GM21447 (cell line): ENCODE results near the gene TGFBR3.
"Not testable (repeated sequence)": the region's sequence is repeated elsewhere in the genome, so short reads cannot be mapped to it uniquely, and the experiment has no call there.

ENCODE experiments used
- ATAC-seq: cut with Tn5 transposase; IDR thresholded peaks from one replicate; pipeline ENCODE4 v1.9.1; 2021; ENCODE audit not compliant: unreplicated experiment

Gene TGFBR3

DNA sequence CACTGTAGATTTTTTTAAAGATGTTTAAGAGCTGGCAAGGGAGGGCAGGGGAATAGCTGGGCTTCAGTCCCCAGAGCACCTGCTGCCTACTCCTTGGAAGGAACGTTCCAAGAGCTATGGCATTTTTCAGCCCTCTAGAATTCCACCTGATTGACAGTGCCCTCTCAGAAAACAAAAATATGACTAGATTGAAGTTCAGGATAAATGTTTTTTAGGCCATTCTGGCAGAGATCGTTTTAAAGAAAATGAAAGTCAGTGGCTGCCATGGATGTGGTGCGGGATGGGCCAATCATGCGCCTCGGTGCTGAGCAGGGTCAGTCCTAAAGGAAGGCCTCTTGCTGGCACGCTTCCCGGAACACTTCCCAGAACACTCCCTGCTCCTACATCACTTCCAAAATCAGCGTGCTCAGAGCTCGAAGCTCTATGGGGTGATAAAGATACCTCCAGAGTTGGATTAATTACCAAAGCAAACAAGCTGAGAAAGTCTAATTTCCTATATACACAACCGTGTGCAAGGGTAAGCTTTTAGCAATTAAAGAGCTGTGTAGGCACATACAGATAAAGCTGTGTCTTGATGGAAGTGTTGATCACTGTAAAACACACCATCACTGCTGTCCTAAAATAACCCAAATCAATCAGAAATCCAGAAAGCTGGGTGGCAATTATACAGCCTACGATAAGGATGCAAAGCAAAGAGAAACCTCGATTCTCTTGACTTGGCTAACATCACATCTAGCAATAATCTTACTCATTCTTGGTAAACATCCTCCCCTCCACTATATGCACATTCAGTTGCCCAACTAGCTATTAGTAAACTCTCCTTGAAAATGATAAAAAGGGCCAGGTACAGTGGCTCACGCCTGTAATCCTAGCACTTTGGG lies 34.6 kb downstream of the TGFBR3 start:
- ATAC-seq = no peak

DNA sequence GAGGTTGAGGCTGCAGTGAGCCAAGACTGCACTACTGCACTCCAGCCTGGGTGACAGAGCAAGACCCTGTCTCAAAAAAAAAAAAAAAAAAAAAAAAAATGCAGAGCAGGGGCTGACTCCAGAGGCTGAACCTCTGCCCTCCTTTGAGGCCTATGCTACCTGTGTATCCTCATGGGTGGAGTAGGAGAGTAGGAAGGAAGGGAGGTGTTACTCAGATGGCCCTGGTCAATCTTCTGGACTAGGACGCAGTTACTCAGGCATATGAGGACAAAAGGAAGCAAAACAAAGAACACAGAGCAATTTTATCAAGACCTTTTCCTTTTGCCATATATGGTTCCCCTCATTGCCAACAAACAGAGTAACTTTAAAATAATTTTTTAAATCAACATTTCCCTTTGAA lies 35.2 kb downstream of the TGFBR3 start:
- no peak for ATAC-seq

DNA sequence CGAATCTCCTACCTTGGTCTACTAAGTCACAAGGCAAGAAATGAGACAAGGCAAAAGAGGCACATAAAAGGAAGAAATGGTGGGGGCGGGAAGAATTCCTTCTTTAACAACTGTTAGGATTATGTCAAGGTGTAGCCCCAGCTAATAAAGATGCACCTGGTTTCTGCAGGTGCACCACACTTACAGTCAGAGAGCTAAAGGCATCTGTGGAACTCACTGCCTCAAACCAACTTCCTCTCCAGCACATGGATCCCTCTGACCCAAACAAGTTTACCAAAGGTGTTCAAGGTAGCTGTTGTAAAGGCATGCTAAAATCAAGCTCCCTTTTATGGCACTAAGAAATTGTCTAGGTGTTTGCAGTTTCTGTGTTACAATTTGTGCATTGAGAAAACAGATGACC lies 38.1 kb downstream of the TGFBR3 start:
- no peak for ATAC-seq

DNA sequence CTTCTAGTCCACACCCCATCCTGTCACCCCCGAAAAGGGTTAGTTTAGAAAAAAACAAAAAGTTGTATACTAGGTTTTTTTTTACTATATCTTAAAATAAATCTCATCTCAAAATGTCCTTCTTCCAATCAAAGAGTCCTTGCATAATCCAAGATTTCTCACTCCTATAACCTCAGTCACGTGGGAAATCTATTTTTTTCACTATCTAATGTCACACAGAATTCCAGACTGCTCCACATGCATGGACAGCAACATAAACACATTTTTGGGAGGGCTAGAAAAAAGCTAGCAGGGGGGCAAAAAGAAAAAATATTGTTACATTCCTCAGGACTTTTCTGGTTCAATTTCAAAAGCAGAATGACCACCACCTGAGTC lies 39.3 kb downstream of the TGFBR3 start:
- no peak for ATAC-seq

DNA sequence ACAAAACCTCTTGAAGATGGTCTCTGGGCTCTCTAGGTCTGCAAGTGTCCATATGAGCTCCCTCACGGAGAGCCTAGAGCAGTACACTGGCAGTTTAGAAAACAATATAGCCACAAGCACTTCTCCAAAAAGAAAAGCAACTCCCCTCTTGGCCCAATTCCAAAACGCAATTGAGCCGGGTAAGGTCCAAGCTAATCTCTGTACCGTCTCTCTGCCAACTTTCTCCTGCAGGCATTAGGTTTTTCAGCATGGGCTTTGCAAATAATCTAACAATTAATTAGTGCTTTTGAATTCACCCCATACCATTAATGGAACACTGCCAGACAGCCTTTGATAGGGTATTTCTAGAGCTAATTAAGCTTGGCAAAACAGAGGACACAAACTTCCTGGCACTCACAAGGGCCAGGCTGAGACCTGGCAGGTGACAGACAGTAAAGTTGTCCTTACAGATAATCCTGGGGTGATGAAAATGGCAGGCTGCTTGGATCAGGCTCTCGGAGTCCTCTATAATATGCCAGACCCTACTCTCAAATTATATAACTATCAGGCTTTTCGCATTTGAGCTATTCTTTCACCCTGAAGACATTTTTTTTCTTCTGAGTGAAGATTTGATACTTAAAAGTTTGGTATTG lies 39.8 kb downstream of the TGFBR3 start:
- ATAC-seq = no peak

DNA sequence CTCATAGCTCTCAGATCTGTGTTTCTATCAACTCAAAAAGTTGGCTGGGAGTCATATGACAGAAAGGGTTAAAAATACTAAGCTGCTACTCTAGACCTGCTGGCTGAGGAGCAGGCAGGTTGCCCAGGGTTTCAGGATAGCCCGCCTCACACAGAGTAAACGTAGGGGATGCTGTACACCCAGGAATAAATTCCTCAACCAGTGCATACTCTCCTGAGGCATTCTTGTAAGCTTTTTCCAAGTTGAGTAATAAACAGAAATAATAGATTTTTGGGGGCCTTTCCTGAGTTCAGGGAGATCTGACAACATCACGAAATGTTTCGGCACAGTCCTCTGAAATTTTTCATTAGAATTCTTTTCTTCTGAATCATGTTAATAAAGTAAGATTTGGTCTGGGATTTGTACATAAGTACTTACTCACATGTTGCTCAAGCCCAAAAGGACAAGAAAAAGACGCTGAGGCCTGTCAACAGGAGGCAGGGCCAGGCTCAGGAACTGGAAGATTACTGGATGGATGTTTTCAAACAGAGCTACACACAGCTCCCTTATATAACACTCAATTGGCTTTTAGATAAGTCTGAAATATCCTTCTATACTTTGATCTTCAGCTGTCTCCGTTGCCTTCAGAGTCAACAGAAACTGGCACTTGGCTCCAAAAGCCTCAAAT lies 41.0 kb downstream of the TGFBR3 start:
- ATAC-seq = no peak

DNA sequence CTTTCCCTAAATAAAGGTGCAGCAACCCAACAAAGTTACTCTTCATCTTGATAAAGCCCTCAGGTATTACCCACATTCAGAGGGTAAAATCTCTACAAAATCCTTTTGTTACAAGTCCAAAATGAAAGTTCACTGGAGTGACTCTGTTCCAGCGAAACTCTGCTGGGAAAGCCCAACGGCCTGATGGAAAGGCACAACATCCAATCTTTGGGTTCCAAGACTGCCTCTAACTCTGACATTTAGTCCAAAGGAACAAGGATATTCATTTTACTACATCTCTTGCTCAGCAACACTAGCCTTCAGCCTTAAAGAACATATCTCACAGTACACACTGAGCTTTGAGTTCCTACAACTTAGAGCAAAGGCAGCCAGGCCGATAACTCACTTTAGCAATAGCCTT lies 42.1 kb downstream of the TGFBR3 start:
- no peak for ATAC-seq

DNA sequence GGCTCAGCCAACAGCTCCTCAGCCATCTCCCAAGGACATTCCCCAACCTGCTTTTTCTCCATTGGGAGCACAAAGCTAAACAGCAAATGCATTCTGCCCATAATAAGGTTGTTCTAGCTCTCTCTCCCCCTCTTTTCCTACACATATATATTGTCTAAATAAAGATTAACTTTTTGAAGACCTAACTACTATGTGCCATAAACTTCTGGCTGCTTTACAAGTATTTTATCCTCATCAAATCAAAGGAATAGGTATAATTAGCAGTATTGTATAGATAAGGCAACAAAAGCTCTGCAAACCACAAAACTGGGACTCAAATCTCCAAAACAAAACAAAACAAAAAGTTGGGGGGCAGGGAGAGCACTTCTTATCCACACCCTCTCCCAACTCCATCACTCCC lies 43.4 kb downstream of the TGFBR3 start:
- no peak for ATAC-seq

DNA sequence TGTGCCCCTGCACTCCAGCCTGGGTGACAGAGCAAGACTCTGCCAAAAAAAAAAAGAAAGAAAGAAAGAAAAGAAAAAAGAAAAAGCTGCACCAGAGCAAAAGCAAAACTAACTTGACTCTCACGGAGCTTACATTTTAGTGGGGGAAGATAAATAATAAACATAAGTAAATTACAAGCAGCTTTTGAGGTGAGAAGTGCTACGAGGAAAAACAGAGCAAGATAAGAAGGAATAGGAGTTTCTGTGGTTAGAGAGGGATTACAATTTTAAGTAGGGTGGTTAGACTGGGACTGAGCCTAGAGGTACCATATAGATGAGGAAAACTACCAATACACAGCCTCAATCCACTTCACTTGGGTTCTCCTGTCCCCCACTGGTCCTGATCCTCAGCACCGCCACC lies 43.9 kb downstream of the TGFBR3 start:
- no peak for ATAC-seq

DNA sequence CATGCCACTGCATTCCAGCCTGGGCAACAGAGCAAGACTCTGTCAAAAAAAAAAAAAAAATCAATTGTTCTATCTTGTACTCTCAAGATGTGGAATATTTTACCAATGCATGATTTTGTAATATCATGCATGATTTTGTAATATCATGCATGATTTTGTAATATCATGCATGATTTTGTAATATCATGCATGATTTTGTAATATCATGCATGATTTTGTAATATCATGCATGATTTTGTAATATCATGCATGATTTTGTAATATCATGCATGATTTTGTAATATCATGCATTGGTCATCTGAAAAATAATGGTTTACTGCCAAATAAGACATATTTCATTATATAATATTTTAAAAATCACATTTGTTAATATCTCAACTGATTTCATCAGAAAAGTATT lies 45.7 kb downstream of the TGFBR3 start:
- not testable (repeated sequence) for ATAC-seq

DNA sequence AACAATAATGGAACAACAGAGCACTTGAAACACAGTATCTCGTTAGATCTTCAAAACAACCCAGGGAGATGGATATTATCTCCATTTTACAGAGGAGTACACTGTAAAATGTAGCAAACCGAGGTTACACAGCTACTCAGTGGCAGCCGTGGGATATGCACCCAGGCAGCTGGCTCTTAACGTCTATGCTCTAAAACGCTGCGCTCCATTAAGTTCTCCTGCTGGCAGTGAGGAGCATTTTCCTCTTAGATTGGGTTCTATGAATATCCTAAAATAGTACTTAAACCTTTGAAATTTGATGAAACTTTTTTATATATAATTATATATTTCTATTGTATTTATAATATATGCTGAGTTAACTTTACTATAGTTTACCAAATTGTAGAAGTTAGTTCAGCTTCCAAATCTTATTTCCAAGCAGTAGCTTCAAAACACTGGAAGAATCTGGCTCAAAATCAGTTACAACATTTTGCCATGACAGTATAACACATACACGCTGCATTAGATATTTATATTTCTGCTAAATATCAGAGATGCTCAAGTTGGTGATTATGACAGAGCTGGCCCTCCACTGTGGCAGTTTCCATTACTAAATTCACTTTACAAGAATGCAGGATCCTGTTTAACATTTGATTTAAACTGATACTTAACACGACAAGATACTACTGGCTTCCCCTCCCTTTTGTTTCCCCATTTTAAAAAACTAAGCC lies 49.5 kb downstream of the TGFBR3 start:
- no peak for ATAC-seq

DNA sequence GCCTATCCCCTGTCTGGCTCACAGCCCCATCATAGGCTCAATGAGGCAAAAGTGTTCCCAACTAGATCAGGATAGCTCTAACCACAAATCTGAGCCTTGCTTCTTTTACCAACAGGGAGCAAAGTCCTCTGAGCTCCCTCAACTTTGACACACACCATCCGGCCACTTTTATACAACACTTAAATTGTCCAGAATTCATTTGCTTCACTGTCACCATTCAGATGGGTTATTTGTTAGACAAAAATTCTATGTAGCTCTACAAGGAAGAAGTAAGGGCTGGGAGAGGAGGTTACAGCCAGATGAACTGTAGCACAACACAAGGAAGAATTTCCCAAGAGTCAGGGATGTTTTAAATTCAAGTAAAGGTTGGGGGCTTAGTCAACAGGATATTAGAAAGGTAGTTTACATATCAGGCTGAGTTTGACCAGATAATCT lies 50.8 kb downstream of the TGFBR3 start:
- no peak for ATAC-seq

DNA sequence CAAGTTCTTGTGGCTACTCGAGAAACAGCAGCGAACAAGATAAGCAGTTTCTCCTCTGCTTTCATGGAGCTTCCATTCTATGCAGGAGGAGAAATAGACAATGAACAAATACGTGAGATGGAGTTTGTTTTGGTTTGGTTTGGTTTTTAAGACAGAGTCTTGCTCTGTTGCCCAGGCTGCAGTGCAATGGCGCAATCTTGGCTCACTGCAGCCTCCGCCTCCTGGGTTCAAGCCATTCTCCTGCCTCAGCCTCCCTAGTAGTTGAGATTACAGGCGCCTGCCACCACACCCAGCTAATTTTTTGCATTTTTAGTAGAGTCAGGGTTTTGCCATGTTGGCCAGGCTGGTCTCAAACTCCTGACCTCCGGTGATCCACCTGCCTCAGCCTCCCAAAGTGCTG lies 51.4 kb downstream of the TGFBR3 start:
- not testable (repeated sequence) for ATAC-seq

DNA sequence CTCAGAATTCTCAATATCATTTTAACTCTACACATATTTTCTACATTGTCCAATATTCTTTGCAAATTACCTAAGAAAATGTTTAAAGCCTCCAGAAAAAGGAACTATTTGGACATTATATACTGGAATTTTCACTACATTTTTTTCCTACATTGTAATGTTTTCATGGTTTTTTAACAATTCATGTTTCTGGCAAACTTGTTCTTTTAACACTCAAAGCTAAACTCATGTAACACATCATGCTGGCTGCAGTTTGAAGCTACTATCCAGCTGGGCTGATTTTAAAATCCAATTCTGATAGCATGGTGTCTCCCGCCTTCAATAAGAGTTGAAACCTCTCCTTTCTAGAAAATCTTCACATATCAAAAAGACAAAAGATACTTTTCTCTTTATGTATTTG lies 52.0 kb downstream of the TGFBR3 start:
- ATAC-seq = no peak

DNA sequence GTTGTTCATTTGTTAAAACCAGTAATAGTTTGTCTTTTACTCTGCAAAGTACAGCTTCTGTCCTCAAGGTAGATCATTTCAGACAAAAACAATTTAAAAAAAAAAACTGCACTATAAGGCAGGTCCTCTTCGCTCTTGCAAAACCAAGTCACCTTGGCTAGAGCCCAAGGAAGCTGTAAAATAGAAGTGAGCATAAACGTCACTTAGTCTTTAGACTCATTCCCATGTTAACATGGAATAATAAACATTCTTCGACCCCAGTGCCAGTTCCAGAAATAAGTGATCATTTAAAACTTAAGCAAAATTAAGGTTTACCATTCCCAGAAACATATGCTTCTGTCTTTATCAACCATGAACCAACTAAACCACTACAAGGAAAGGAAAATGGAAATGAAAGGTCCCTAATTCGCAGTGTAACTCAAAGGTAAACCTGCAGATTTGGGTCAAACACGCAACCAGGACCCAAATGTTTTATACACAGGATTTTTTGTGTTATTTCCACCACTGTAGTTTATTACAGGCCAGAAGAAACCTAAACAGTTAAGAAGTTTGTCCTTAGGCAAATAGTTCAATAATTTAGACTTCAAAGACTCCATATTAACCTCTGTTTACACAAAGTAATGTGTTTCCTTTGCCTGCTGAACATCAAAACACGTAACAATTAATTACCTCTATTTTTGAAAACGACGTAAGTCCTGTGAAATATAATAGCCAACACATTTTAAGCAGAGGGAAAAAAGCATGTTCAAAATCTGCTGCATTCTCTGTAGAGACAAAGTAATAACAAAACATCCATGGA lies 54.6 kb downstream of the TGFBR3 start:
- ATAC-seq = no peak

DNA sequence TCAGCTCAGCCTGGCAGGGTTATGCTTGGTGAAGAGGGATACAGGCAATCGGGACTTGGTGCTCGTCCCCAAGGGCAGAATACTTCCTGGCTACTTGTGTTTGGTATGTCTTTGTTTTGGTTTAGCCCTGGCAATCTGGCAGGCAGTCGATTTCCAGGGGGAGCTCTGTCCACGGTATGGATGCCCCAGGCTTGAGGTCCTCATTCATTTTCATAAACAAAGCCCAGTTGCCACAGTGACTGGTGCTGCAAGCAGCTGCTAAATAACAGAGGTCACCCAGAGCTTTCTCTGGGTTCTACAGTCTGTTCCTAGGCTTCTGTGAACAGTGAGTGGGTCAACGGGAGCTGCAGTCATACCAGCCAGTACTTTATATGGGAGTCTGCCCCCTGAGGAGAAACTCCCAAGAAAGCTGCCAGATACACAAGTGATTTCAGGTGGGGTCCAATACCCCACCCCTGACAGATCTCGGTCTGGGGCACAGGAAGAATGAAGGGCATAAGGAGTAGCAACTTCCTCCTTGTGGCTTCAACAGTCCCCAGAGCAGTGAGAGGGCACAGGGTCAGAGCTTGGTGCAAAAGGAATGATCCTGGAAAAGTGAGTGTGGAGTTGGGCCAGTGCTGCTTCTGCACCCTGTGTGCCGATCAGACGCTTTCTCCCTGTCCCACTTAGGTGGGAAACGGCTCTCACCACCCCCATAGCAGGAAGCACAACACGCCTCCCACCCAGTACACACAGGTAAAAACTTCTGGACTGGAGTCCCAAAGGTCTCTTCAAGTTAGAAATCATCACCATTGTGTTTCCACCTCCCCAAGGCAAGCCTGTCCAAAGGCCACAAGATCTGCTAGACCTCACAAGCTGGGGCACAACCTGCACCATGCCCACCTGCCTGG lies 55.5 kb downstream of the TGFBR3 start:
- ATAC-seq = no peak

DNA sequence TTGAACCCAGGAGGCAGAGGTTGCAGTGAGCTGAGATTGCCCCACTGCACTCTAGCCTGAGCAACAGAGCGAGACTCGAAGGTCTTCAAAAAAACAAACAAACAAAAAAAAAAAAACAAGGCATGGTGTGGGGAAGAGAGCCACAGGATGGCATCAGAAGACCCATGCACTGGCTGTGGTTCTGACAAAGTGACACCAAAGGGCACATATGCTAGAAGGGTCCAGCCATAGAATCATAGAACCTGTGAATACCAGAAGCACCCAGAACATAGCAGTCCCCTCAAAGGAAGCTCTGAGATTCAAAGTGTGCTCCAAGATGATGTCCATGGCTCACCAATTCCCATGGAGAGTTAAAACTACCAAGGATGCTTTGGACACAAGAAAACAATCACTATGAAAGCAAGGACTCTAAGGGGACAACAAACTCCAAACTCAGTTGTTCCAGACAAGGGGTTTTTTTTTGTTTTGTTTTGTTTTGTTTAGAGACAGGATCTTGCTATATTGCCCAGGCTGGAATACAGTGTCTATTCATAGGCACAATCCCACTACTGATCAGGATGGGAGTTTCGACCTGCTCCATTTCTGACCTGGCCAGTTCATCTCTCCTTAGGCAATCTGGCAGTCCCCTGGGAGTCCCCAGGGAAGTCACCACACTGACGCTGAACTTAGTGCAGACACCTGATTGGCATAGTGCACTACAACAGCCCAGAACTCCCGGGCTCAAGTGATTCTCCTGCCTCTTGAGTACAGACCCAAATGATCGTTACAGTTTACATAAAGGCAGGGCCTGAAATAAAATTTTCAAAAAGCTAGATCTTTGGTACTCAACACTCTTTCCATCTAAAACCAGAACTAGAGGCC lies 56.4 kb downstream of the TGFBR3 start:
- no peak for ATAC-seq

DNA sequence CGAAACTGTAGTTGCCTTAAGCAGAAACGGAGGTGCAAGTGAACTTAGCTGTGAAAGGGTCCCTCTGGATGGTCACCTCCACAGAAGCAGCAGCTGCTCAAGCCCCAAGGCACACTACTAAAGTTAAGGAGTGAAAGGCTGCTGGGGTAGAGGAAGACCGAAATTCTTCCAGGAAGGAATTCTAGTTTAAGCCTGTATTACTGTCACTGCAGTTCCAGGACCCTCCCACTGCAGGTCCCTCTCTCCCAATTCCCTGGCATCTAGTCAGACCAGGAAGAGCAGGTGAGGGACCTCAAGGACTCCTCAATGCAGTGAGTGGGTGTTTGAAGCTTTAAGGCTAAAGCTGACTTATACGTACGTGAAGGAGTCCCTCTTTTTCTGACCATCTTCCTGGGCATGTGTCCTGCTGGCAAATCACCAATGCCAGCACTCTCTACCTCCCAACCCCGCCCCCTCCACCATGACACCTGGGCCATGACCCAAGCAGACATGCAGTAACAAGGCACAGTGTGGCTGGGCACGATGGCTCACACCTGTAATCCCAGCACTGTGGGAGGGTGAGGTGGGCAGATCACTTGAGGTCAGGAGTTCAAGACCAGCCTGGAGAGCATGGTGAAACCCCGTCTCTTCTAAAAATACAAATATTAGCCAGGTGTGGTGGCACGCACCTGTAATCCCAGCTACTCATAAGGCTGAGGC lies 57.2 kb downstream of the TGFBR3 start:
- ATAC-seq = no peak
